AG10803 (cell line): Measurements from ENCODE around the gene IGSF11.

Source experiments
- DNase-seq: peaks from one replicate; pipeline ENCODE4 v3.0.0; 2010; ENCODE audit warnings: low read depth
- H3K4me3 ChIP-seq: 2 replicates; pipeline ENCODE4 v1.5.1; 2011; ENCODE audit warnings: mild to moderate bottlenecking, low read length, control low read depth
- TF ChIP-seq, protein P1 (sequence below): conservative IDR thresholded peaks from 2 replicates; pipeline ENCODE4 v1.5.1; 2011; ENCODE audit warnings: mild to moderate bottlenecking, low read length, control low read depth, inconsistent platforms

Gene IGSF11

DNA sequence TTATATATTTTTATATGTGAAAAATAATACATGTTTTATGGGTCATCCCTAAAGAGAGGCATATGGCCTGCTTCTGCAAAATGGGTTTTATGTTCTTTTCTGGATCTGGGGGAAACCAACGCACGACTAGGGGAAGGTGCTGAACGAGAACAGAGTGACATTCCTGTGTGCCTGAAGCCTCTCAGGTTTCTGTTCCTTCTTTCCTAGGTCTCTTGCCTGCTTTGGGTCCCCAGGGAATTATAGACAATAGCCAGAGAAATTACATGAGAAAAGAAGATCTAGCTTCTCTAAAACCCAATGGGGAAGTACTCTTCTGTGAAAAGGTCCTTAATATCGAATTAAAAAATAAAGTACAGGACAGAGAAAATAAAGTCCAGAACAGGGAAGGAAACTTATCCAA lies 66.5 kb downstream of the IGSF11 start:
- no peak overlapping the region for H3K4me3 ChIP-seq
- no peak for DNase-seq
- TF ChIP-seq, protein P1, sequence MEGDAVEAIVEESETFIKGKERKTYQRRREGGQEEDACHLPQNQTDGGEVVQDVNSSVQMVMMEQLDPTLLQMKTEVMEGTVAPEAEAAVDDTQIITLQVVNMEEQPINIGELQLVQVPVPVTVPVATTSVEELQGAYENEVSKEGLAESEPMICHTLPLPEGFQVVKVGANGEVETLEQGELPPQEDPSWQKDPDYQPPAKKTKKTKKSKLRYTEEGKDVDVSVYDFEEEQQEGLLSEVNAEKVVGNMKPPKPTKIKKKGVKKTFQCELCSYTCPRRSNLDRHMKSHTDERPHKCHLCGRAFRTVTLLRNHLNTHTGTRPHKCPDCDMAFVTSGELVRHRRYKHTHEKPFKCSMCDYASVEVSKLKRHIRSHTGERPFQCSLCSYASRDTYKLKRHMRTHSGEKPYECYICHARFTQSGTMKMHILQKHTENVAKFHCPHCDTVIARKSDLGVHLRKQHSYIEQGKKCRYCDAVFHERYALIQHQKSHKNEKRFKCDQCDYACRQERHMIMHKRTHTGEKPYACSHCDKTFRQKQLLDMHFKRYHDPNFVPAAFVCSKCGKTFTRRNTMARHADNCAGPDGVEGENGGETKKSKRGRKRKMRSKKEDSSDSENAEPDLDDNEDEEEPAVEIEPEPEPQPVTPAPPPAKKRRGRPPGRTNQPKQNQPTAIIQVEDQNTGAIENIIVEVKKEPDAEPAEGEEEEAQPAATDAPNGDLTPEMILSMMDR = no peak

DNA sequence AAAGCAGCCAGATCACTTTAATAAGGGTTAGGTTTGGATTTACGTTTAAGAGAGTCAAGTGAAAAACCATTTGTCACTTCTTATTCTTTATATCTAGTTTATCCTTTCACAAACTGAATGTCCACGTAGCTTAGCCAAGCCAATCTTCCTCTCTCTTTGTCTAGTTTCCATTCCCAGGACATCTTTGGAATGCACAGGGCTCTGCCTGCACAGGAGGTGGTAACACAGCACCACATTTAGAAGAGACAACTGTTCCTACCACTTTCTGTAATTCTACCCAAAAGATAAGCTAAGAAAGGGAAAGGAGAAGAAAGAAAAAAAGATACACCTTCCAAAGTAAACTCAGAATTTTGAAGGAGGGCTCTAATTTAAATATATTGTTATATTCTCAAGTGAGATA lies 67.9 kb downstream of the IGSF11 start:
- H3K4me3 ChIP-seq = no peak overlapping the region
- TF ChIP-seq, protein P1 = no peak
- no peak for DNase-seq

DNA sequence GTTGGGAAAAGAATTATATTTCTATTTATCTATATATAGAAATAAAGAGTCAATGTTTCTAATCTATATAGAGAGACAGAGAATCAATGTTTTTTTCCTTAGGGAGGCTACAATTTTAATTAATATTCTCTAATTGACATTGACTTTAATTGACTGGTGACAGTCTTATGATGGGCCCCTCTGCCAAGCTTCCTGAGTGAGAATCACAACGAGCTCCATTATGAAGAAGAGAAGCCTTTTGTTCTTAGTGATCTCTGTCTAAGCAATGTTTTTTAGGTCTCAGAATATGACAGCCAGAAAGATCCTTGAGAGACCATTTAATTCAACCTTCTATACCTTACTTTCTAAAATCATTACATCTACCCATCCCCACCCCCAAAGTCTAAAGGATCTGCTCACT lies 70.9 kb downstream of the IGSF11 start:
- TF ChIP-seq, protein P1 = no peak
- DNase-seq = no peak
- H3K4me3 ChIP-seq = no peak overlapping the region

GRCh38 chr3:118960876-118961450 lies 73.7 kb downstream of the IGSF11 start:
- no peak overlapping the region for H3K4me3 ChIP-seq
- DNase-seq = peak; percentile 5
- TF ChIP-seq, protein P1 = no peak

GRCh38 chr3:118955914-118956556 lies 78.6 kb downstream of the IGSF11 start:
- no peak overlapping the region for H3K4me3 ChIP-seq
- TF ChIP-seq, protein P1 = no peak
- DNase-seq = no peak

GRCh38 chr3:118951089-118951488 lies 83.6 kb downstream of the IGSF11 start:
- TF ChIP-seq, protein P1 = no peak
- no peak for DNase-seq
- no peak overlapping the region for H3K4me3 ChIP-seq

DNA sequence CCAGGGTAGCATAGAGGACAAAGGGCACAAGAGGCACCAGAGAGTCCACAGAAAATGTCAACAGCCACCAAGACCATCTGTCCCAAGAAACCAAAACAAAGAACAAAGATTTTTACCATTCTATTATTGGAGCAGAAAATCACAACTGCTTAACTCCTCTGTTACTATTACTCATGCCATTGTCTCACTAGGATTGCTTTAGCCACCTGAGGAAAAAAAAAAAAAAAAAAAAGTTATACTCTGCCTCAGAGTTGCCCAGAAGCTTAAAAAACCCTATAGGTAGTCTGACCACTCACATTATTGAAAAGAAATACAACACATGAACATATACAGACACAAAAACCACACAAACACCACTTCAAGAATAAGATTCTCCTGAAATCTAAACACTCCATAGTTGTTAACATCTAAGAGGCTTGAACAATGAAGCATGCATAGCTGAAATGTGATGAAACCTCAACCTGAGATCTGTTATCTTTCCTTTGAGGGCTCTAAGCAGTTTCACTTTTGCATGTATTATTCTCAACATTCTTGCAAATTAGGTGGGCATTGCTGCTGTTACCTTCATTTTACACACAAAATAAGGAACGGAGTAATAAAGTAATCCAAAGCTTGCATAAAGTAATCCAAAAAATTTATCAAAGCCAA lies 85.4 kb downstream of the IGSF11 start:
- DNase-seq = no peak
- H3K4me3 ChIP-seq = no peak overlapping the region
- TF ChIP-seq, protein P1 = no peak
